OCI-LY3 (cell line): ENCODE data around the gene ZNF565.

Experiments used
- H2AFZ ChIP-seq: fragments of 200-600, 300-600 bp; shearing (Covaris generic); 2 replicates; pipeline ENCODE4 v1.6.0; 2014; ENCODE audit warnings: antibody characterized with exemption, low read depth, low read length
- H3K27ac ChIP-seq: fragments of 200-600, 300-600 bp; sonication (generic); 2 replicates; pipeline ENCODE4 v1.5.1; 2014; ENCODE audit warnings: mild to moderate bottlenecking, low read length, moderate library complexity, mixed read lengths
- H3K27me3 ChIP-seq: fragments of 200-600, 300-600 bp; sonication (generic); 2 replicates; pipeline ENCODE4 v1.6.1; 2014; ENCODE audit warnings: low read depth, low read length, mixed read lengths
- H3K36me3 ChIP-seq: fragments of 200-600, 300-600 bp; sonication (generic); replicated peaks from 2 replicates; pipeline ENCODE3; 2014; ENCODE audit warnings: low read depth, low read length, mixed read lengths
- H3K4me1 ChIP-seq: fragments of 300-600, 200-600 bp; sonication (generic); 2 replicates; pipeline ENCODE4 v1.6.1; 2014; ENCODE audit warnings: low read length, mixed read lengths
- H3K4me2 ChIP-seq: fragments of 200-600, 300-600 bp; sonication (generic); 2 replicates; pipeline ENCODE4 v1.6.1; 2014; ENCODE audit warnings: low read length, mixed read lengths
- H3K4me3 ChIP-seq: fragments of 300-600, 200-600 bp; sonication (generic); 2 replicates; pipeline ENCODE4 v1.5.1; 2014; ENCODE audit warnings: antibody characterized with exemption, mild to moderate bottlenecking, low read length, moderate library complexity
- H3K79me2 ChIP-seq: fragments of 300-600, 200-600 bp; shearing (Covaris generic); 2 replicates; pipeline ENCODE4 v1.6.1; 2014; ENCODE audit warnings: mild to moderate bottlenecking, low read length, mixed read lengths
- H3K9ac ChIP-seq: fragments of 300-600, 200-600 bp; shearing (Covaris generic); 2 replicates; pipeline ENCODE4 v1.6.0; 2014; ENCODE audit warnings: mild to moderate bottlenecking, low read length, moderate library complexity
- H3K9me3 ChIP-seq: fragments of 200-600, 300-600 bp; shearing (Covaris generic); 2 replicates; pipeline ENCODE4 v1.6.1; 2014; ENCODE audit warnings: low read length, mixed read lengths; ENCODE audit not compliant: insufficient read depth
- H4K20me1 ChIP-seq: fragments of 200-600, 300-600 bp; sonication (generic); 2 replicates; pipeline ENCODE4 v1.6.1; 2016; ENCODE audit warnings: low read length, mixed read lengths; ENCODE audit not compliant: insufficient read depth
- EZH2phosphoT487 ChIP-seq: fragments of 200-600 bp; shearing (Covaris generic); IDR thresholded peaks from 2 replicates; pipeline ENCODE4 v1.6.1; 2018; ENCODE audit warnings: antibody characterized with exemption, mixed run types, low read depth
- TF ChIP-seq, protein P1 (sequence below): fragments of 200-600, 300-600 bp; sonication (generic); IDR thresholded peaks from 2 replicates; pipeline ENCODE4 v1.5.1; 2014; ENCODE audit warnings: antibody characterized with exemption, low read length, low read depth

The ZNF565 gene

DNA sequence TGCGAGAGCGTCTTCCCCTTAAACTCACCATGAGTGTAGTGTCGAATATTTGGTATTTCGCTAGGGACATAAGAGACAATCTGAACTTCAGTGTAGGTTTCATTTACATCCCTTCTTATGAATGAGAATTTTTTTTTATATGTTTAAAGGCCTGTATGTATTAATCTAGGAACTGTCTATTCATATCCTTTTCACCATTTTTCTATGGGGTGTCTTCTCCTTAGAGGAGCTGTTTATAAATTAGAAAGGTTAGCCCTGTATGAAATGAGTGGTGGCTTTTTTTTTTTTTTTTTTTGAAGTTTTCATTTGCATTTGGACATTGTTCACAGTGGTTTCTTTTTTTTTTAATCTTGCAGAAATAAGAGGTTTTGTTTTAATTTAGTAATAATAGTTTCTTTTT lies 8.0 kb upstream of the ZNF565 start:
- Histone ChIP-seq H4K20me1 (peaks cover 82% of the 10 kb centered on the region), H3K79me2 (peaks cover 99% of the 10 kb centered on the region), H2AFZ (no peak overlapping the region), H3K4me3 (no peak overlapping the region), H3K4me2 (no peak overlapping the region), H3K27me3 (no peaks in the 10 kb centered on the region), H3K27ac (no peak overlapping the region), H3K4me1 (no peaks in the 10 kb centered on the region), H3K36me3 (peaks cover 54% of the 10 kb centered on the region), H3K9me3 (no peaks in the 10 kb centered on the region), H3K9ac (no peak overlapping the region)
- TF ChIP-seq EZH2phosphoT487, result no peak
- TF ChIP-seq, protein P1, sequence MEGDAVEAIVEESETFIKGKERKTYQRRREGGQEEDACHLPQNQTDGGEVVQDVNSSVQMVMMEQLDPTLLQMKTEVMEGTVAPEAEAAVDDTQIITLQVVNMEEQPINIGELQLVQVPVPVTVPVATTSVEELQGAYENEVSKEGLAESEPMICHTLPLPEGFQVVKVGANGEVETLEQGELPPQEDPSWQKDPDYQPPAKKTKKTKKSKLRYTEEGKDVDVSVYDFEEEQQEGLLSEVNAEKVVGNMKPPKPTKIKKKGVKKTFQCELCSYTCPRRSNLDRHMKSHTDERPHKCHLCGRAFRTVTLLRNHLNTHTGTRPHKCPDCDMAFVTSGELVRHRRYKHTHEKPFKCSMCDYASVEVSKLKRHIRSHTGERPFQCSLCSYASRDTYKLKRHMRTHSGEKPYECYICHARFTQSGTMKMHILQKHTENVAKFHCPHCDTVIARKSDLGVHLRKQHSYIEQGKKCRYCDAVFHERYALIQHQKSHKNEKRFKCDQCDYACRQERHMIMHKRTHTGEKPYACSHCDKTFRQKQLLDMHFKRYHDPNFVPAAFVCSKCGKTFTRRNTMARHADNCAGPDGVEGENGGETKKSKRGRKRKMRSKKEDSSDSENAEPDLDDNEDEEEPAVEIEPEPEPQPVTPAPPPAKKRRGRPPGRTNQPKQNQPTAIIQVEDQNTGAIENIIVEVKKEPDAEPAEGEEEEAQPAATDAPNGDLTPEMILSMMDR, result no peak

GRCh38 chr19:36221474-36221873 lies 7.0 kb upstream of the ZNF565 start:
- TF ChIP-seq, protein P1, result no peak
- no peak for TF ChIP-seq EZH2phosphoT487
- Histone ChIP-seq H3K27me3 (no peaks in the 10 kb centered on the region), H2AFZ (no peak overlapping the region), H3K27ac (no peak overlapping the region), H3K36me3 (peaks cover 52% of the 10 kb centered on the region), H3K4me2 (no peak overlapping the region), H3K79me2 (peaks cover 100% of the 10 kb centered on the region), H4K20me1 (peaks cover 84% of the 10 kb centered on the region), H3K9me3 (no peaks in the 10 kb centered on the region), H3K4me3 (no peak overlapping the region), H3K9ac (no peak overlapping the region), H3K4me1 (peaks cover 5% of the 10 kb centered on the region; the same call in 1 of the 2 replicates)

DNA sequence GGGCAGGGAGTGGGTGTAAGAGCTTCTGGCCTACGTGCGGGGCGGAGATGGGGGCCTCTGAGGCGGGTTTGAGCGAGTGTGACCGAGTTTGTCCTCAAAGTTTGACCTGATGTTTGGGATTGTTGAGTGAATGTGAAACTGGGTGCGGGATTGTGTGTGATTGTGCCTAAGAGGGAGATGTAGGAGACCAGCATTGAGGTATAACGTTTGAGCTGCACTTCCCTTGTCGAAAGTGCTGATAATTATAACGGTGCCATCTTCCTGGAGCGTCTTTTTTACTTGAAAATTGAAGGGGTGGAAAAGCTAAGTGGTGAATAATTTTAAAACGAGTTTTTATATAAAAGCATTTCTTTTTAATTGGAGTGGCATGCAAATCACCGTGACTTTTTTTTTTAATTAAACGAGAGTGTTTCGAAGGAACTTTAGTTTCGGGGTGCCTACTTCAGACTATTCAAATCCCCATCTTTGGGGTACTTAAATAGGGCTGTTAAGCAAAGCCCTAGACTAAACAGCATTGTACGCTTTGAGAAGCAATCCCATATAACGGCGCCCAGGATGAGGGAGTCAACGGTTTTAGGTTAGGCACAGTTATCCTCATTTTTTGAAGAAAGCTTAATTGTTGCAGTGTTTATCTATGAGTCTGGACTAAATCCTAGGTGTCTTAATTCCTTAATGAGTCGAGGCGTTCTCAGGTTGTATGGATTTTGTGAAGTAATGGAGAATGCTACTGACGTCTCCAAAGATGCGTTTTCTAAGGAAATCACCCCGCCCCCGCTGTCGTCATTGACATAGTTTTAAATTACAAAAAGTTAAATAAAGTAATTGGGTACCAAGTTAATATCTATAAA lies 1.0 kb upstream of the ZNF565 start:
- Histone ChIP-seq H2AFZ (peak overlapping the region; percentile 19; the same call in 1 of the 2 replicates), H3K4me1 (peaks cover 13% of the 10 kb centered on the region), H3K4me3 (peak overlapping the region; percentile 86), H4K20me1 (peaks cover 35% of the 10 kb centered on the region), H3K4me2 (peak overlapping the region; percentile 77), H3K9me3 (no peaks in the 10 kb centered on the region), H3K79me2 (peaks cover 65% of the 10 kb centered on the region), H3K9ac (peak overlapping the region; percentile 89), H3K27ac (peak overlapping the region; percentile 79), H3K27me3 (no peaks in the 10 kb centered on the region), H3K36me3 (peaks cover 20% of the 10 kb centered on the region)
- no peak for TF ChIP-seq EZH2phosphoT487
- TF ChIP-seq, protein P1, result no peak

- Histone ChIP-seq H3K4me2 (no peak overlapping the region), H3K4me1 (peaks cover 23% of the 10 kb centered on the region), H3K9me3 (no peaks in the 10 kb centered on the region), H3K79me2 (peaks cover 42% of the 10 kb centered on the region), H4K20me1 (peaks cover 17% of the 10 kb centered on the region), H3K4me3 (no peak overlapping the region), H3K27ac (no peak overlapping the region), H3K27me3 (no peaks in the 10 kb centered on the region), H3K36me3 (peaks cover 5% of the 10 kb centered on the region), H2AFZ (no peak overlapping the region), H3K9ac (no peak overlapping the region)
- TF ChIP-seq EZH2phosphoT487, result no peak
- TF ChIP-seq, protein P1, result no peak
Measured at GRCh38 chr19:36212895-36213294, 1.6 kb downstream of the ZNF565 start.
